ENCODE results near the gene SPPL3. TPM values are rescaled to one million over a fixed set of nuclear protein-coding genes. Genes with fewer than 3 reads are reported as not detected.
"Not testable (repeated sequence)": the region's sequence is repeated elsewhere in the genome, so short reads cannot be mapped to it uniquely, and the experiment has no call there.

SPPL3 gene
- total RNA-seq, 1 donor from 2014 or later, result 10.4 TPM

- H3K4me3 ChIP-seq (ENCODE audit: low read length in 3 of 3); H3K9ac ChIP-seq (ENCODE audit: low read depth in 1 of 3, low read length in 3 of 3); H3K36me3 ChIP-seq (ENCODE audit: control insufficient read depth in 3 of 3, insufficient read depth in 3 of 3, low read length in 3 of 3); H3K27ac ChIP-seq (ENCODE audit: low read depth, low read length); H3K9me3 ChIP-seq (ENCODE audit: control insufficient read depth in 3 of 3, low read length in 3 of 3); H3K27me3 ChIP-seq (ENCODE audit: control insufficient read depth in 3 of 3, insufficient read depth in 3 of 3, low read length in 3 of 3): not testable (repeated sequence)
- H3K4me1 ChIP-seq (ENCODE audit: control insufficient read depth in 3 of 3, insufficient read depth in 3 of 3, low read length in 3 of 3), result peaks cover 19 to 26% (median 19%) of the 10 kb centered on the region in 3 donors
Measured at GRCh38 chr12:120838629-120839383, 65.4 kb downstream of the SPPL3 start.

- H3K27ac ChIP-seq (ENCODE audit: low read depth, low read length), result no peak overlapping the region
- H3K4me1 ChIP-seq (ENCODE audit: control insufficient read depth in 3 of 3, insufficient read depth in 3 of 3, low read length in 3 of 3), result peaks cover 24 to 38% (median 28%) of the 10 kb centered on the region in 3 donors
- no peaks in the 10 kb centered on the region for H3K9me3 ChIP-seq (ENCODE audit: control insufficient read depth in 3 of 3, low read length in 3 of 3)
- H3K36me3 ChIP-seq (ENCODE audit: control insufficient read depth in 3 of 3, insufficient read depth in 3 of 3, low read length in 3 of 3), result no peaks in the 10 kb centered on the region
- no peak overlapping the region for H3K9ac ChIP-seq (ENCODE audit: low read depth in 1 of 3, low read length in 3 of 3)
- H3K27me3 ChIP-seq (ENCODE audit: control insufficient read depth in 3 of 3, insufficient read depth in 3 of 3, low read length in 3 of 3), result no peaks in the 10 kb centered on the region
- H3K4me3 ChIP-seq (ENCODE audit: low read length in 3 of 3), result peak overlapping the region in 1 of 3 donors; percentile 10
Measured at GRCh38 chr12:120836114-120836684, 68.0 kb downstream of the SPPL3 start.

GRCh38 chr12:120835657-120836056 lies 68.5 kb downstream of the SPPL3 start:
- Histone ChIP-seq H3K27me3 (ENCODE audit: control insufficient read depth in 3 of 3, insufficient read depth in 3 of 3, low read length in 3 of 3) (no peaks in the 10 kb centered on the region), H3K36me3 (ENCODE audit: control insufficient read depth in 3 of 3, insufficient read depth in 3 of 3, low read length in 3 of 3) (no peaks in the 10 kb centered on the region), H3K4me1 (ENCODE audit: control insufficient read depth in 3 of 3, insufficient read depth in 3 of 3, low read length in 3 of 3) (peaks cover 24 to 44% (median 30%) of the 10 kb centered on the region in 3 donors), H3K27ac (ENCODE audit: low read depth, low read length) (no peak overlapping the region), H3K9ac (ENCODE audit: low read depth in 1 of 3, low read length in 3 of 3) (no peak overlapping the region), H3K4me3 (ENCODE audit: low read length in 3 of 3) (no peak overlapping the region), H3K9me3 (ENCODE audit: control insufficient read depth in 3 of 3, low read length in 3 of 3) (no peaks in the 10 kb centered on the region)

GRCh38 chr12:120835304-120835612 lies 68.9 kb downstream of the SPPL3 start:
- Histone ChIP-seq H3K36me3 (ENCODE audit: control insufficient read depth in 3 of 3, insufficient read depth in 3 of 3, low read length in 3 of 3) (no peaks in the 10 kb centered on the region), H3K9ac (ENCODE audit: low read depth in 1 of 3, low read length in 3 of 3) (peak overlapping the region in 1 of 3 donors; percentile 38), H3K27ac (ENCODE audit: low read depth, low read length) (no peak overlapping the region), H3K4me3 (ENCODE audit: low read length in 3 of 3) (peak overlapping the region in 1 of 3 donors; percentile 19), H3K27me3 (ENCODE audit: control insufficient read depth in 3 of 3, insufficient read depth in 3 of 3, low read length in 3 of 3) (no peaks in the 10 kb centered on the region), H3K9me3 (ENCODE audit: control insufficient read depth in 3 of 3, low read length in 3 of 3) (no peaks in the 10 kb centered on the region), H3K4me1 (ENCODE audit: control insufficient read depth in 3 of 3, insufficient read depth in 3 of 3, low read length in 3 of 3) (peaks cover 24 to 46% (median 30%) of the 10 kb centered on the region in 3 donors)

- no peaks in the 10 kb centered on the region for H3K9me3 ChIP-seq (ENCODE audit: control insufficient read depth in 3 of 3, low read length in 3 of 3)
- H3K4me3 ChIP-seq (ENCODE audit: low read length in 3 of 3), result peak overlapping the region in 1 of 3 donors; percentile 19
- H3K9ac ChIP-seq (ENCODE audit: low read depth in 1 of 3, low read length in 3 of 3), result peak overlapping the region in 1 of 3 donors; percentile 38
- no peaks in the 10 kb centered on the region for H3K27me3 ChIP-seq (ENCODE audit: control insufficient read depth in 3 of 3, insufficient read depth in 3 of 3, low read length in 3 of 3)
- H3K27ac ChIP-seq (ENCODE audit: low read depth, low read length), result peak overlapping the region; percentile 32
- peaks cover 24 to 46% (median 30%) of the 10 kb centered on the region in 3 donors for H3K4me1 ChIP-seq (ENCODE audit: control insufficient read depth in 3 of 3, insufficient read depth in 3 of 3, low read length in 3 of 3)
- no peaks in the 10 kb centered on the region for H3K36me3 ChIP-seq (ENCODE audit: control insufficient read depth in 3 of 3, insufficient read depth in 3 of 3, low read length in 3 of 3)
Measured at GRCh38 chr12:120834489-120835303, 69.5 kb downstream of the SPPL3 start.

- peak overlapping the region; percentile 32 for H3K27ac ChIP-seq (ENCODE audit: low read depth, low read length)
- H3K4me1 ChIP-seq (ENCODE audit: control insufficient read depth in 3 of 3, insufficient read depth in 3 of 3, low read length in 3 of 3), result peaks cover 24 to 46% (median 30%) of the 10 kb centered on the region in 3 donors
- no peaks in the 10 kb centered on the region for H3K27me3 ChIP-seq (ENCODE audit: control insufficient read depth in 3 of 3, insufficient read depth in 3 of 3, low read length in 3 of 3)
- no peaks in the 10 kb centered on the region for H3K9me3 ChIP-seq (ENCODE audit: control insufficient read depth in 3 of 3, low read length in 3 of 3)
- no peak overlapping the region for H3K4me3 ChIP-seq (ENCODE audit: low read length in 3 of 3)
- no peak overlapping the region for H3K9ac ChIP-seq (ENCODE audit: low read depth in 1 of 3, low read length in 3 of 3)
- no peaks in the 10 kb centered on the region for H3K36me3 ChIP-seq (ENCODE audit: control insufficient read depth in 3 of 3, insufficient read depth in 3 of 3, low read length in 3 of 3)
Measured at GRCh38 chr12:120833849-120834248, 70.3 kb downstream of the SPPL3 start.

GRCh38 chr12:120832737-120833136 lies 71.4 kb downstream of the SPPL3 start:
- no peak overlapping the region for H3K27ac ChIP-seq (ENCODE audit: low read depth, low read length)

GRCh38 chr12:120831648-120832267 lies 72.4 kb downstream of the SPPL3 start:
- Histone ChIP-seq H3K9me3 (ENCODE audit: control insufficient read depth in 3 of 3, low read length in 3 of 3) (no peaks in the 10 kb centered on the region), H3K9ac (ENCODE audit: low read depth in 1 of 3, low read length in 3 of 3) (no peak overlapping the region), H3K4me1 (ENCODE audit: control insufficient read depth in 3 of 3, insufficient read depth in 3 of 3, low read length in 3 of 3) (peaks cover 24 to 46% (median 30%) of the 10 kb centered on the region in 3 donors), H3K36me3 (ENCODE audit: control insufficient read depth in 3 of 3, insufficient read depth in 3 of 3, low read length in 3 of 3) (no peaks in the 10 kb centered on the region), H3K27me3 (ENCODE audit: control insufficient read depth in 3 of 3, insufficient read depth in 3 of 3, low read length in 3 of 3) (no peaks in the 10 kb centered on the region), H3K27ac (ENCODE audit: low read depth, low read length) (no peak overlapping the region), H3K4me3 (ENCODE audit: low read length in 3 of 3) (no peak overlapping the region)

More at GRCh38 chr12:120832737-120833136, 71.4 kb downstream of the SPPL3 start:
- H3K9ac ChIP-seq (ENCODE audit: low read depth in 1 of 3, low read length in 3 of 3), result no peak overlapping the region
- H3K4me1 ChIP-seq (ENCODE audit: control insufficient read depth in 3 of 3, insufficient read depth in 3 of 3, low read length in 3 of 3), result peaks cover 24 to 46% (median 30%) of the 10 kb centered on the region in 3 donors
- H3K9me3 ChIP-seq (ENCODE audit: control insufficient read depth in 3 of 3, low read length in 3 of 3), result no peaks in the 10 kb centered on the region
- H3K4me3 ChIP-seq (ENCODE audit: low read length in 3 of 3), result no peak overlapping the region
- H3K27me3 ChIP-seq (ENCODE audit: control insufficient read depth in 3 of 3, insufficient read depth in 3 of 3, low read length in 3 of 3), result no peaks in the 10 kb centered on the region
- H3K36me3 ChIP-seq (ENCODE audit: control insufficient read depth in 3 of 3, insufficient read depth in 3 of 3, low read length in 3 of 3), result no peaks in the 10 kb centered on the region

- no peak overlapping the region for H3K4me3 ChIP-seq (ENCODE audit: low read length in 3 of 3)
- H3K36me3 ChIP-seq (ENCODE audit: control insufficient read depth in 3 of 3, insufficient read depth in 3 of 3, low read length in 3 of 3), result no peaks in the 10 kb centered on the region
- no peak overlapping the region for H3K9ac ChIP-seq (ENCODE audit: low read depth in 1 of 3, low read length in 3 of 3)
- H3K4me1 ChIP-seq (ENCODE audit: control insufficient read depth in 3 of 3, insufficient read depth in 3 of 3, low read length in 3 of 3), result peaks cover 19 to 38% (median 25%) of the 10 kb centered on the region in 3 donors
- no peaks in the 10 kb centered on the region for H3K9me3 ChIP-seq (ENCODE audit: control insufficient read depth in 3 of 3, low read length in 3 of 3)
- H3K27me3 ChIP-seq (ENCODE audit: control insufficient read depth in 3 of 3, insufficient read depth in 3 of 3, low read length in 3 of 3), result no peaks in the 10 kb centered on the region
- no peak overlapping the region for H3K27ac ChIP-seq (ENCODE audit: low read depth, low read length)
Measured at GRCh38 chr12:120830966-120831365, 73.2 kb downstream of the SPPL3 start.
